NCI-H1092 (cell line): ENCODE data around the gene CYTH4.
"Not testable (repeated sequence)": the region's sequence is repeated elsewhere in the genome, so short reads cannot be mapped to it uniquely, and the experiment has no call there.

ENCODE experiments used
- DNase-seq: peaks from one replicate; lab custom pipeline; 2025; lab: John Stamatoyannopoulos, UW

CYTH4 gene

GRCh38 chr22:37310075-37310606, 27.8 kb downstream of the CYTH4 start:
- DNase-seq: no peak

GRCh38 chr22:37310815-37311595, 28.7 kb downstream of the CYTH4 start:
- DNase-seq: no peak

- DNase-seq: no peak
These were observed 29.5 kb downstream of the CYTH4 start for GRCh38 chr22:37311761-37312312.

GRCh38 chr22:37312549-37313183, 30.4 kb downstream of the CYTH4 start:
- DNase-seq: no peak

- DNase-seq: no peak
These were observed 31.3 kb downstream of the CYTH4 start for GRCh38 chr22:37313376-37314314.

- DNase-seq: no peak
These were observed 32.2 kb downstream of the CYTH4 start for GRCh38 chr22:37314315-37315074.

- no peak for DNase-seq
These were observed 34.1 kb downstream of the CYTH4 start for GRCh38 chr22:37316405-37316804.

- DNase-seq: peak; percentile 64
These were observed 34.6 kb downstream of the CYTH4 start for GRCh38 chr22:37316875-37317371.

- no peak for DNase-seq
These were observed 35.4 kb downstream of the CYTH4 start for GRCh38 chr22:37317698-37318210.

GRCh38 chr22:37318364-37319109, 36.2 kb downstream of the CYTH4 start:
- DNase-seq: no peak

- DNase-seq: no peak
These were observed 37.2 kb downstream of the CYTH4 start for GRCh38 chr22:37319469-37319868.

- no peak for DNase-seq
These were observed 38.7 kb downstream of the CYTH4 start for GRCh38 chr22:37320726-37321677.

- no peak for DNase-seq
These were observed 42.2 kb downstream of the CYTH4 start for GRCh38 chr22:37324340-37325038.

GRCh38 chr22:37325039-37325395, 42.7 kb downstream of the CYTH4 start:
- DNase-seq: no peak

- DNase-seq: no peak
These were observed 44.4 kb downstream of the CYTH4 start for GRCh38 chr22:37326726-37327125.

- DNase-seq: no peak
These were observed 45.7 kb downstream of the CYTH4 start for GRCh38 chr22:37328017-37328416.

GRCh38 chr22:37328538-37329237, 46.4 kb downstream of the CYTH4 start:
- not testable (repeated sequence) for DNase-seq
